ENCODE data around the gene GCH1.
"Not testable (repeated sequence)": the region's sequence is repeated elsewhere in the genome, so short reads cannot be mapped to it uniquely, and the experiment has no call there.

The GCH1 gene

DNA sequence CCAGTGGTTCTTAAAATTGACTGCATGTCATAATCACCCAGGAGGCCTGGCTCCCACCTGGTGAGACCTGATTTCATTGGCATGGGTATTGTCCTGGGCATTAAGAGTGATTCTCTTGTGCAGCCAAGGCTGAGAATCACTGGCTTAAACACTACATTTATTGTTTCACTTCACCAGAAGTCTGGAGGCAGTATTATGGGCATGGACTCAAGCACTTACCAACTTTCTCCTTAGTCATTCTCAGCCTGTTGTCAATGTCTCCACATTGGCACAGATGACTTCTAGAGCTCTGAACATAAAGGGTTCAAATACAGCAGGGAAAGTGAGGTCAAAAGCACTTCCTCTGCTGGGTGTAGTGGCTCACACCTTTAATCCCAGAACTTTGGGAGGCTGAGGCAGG is 25.6 kb upstream of the GCH1 start:
- H3K4me3 ChIP-seq (ENCODE audit: low read depth, low read length), result no peak overlapping the region
- TF ChIP-seq, protein P1, sequence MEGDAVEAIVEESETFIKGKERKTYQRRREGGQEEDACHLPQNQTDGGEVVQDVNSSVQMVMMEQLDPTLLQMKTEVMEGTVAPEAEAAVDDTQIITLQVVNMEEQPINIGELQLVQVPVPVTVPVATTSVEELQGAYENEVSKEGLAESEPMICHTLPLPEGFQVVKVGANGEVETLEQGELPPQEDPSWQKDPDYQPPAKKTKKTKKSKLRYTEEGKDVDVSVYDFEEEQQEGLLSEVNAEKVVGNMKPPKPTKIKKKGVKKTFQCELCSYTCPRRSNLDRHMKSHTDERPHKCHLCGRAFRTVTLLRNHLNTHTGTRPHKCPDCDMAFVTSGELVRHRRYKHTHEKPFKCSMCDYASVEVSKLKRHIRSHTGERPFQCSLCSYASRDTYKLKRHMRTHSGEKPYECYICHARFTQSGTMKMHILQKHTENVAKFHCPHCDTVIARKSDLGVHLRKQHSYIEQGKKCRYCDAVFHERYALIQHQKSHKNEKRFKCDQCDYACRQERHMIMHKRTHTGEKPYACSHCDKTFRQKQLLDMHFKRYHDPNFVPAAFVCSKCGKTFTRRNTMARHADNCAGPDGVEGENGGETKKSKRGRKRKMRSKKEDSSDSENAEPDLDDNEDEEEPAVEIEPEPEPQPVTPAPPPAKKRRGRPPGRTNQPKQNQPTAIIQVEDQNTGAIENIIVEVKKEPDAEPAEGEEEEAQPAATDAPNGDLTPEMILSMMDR (IDR thresholded peaks at IDR 0.05; ENCODE audit: low read depth, low read length), result no peak
- DNase-seq (ENCODE audit: low read depth, low spot score), result no peak
- in situ Hi-C loops (cut with HindIII; ENCODE audit: low sequenced_read_pairs), result no loop called here

DNA sequence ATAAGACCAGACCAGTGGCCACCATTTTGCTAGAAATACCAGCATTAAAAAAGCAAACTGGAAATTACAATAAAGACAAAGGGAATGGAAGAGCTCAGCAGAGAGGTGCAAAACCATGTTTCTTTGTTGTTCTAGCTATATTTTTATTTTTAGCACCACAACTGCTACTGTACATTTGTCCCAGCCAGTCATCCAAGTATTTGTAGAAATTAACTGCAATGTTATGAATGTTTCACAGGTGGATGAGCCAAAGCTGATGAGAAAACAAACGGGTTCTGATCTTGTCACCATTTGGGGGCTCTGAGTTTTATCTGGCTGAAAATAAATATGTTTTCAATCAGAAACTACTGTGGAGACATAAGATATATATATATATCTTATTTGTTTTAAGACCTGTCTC is 24.9 kb upstream of the GCH1 start:
- TF ChIP-seq, protein P1 (IDR thresholded peaks at IDR 0.05; ENCODE audit: low read depth, low read length), result no peak
- no peak for DNase-seq (ENCODE audit: low read depth, low spot score)

DNA sequence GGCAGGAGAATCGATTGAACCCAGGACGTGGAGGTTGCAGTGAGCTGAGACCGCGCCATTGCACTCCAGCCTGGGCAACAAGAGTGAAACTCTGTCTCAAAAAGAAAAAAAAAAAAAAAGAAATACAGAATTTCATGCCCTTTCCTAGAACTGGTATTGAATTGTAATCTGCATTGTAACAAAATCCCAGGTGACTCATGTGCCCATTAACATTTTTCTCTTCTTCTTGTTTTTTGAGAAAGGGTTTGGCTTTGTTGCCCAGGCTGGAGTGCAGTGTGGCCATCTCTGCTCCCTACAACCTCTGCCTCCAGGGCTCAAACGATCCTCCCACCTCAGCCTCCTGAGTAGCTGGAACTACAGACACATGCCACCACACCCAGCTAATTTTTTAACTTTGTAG is 23.9 kb upstream of the GCH1 start:
- in situ Hi-C loops (cut with HindIII; ENCODE audit: low sequenced_read_pairs), result not testable (repeated sequence)

More for the DNA sequence above, 24.9 kb upstream of the GCH1 start:
- in situ Hi-C loops (cut with HindIII; ENCODE audit: low sequenced_read_pairs), result no loop called here
- no peak overlapping the region for H3K4me3 ChIP-seq (ENCODE audit: low read depth, low read length)

DNA sequence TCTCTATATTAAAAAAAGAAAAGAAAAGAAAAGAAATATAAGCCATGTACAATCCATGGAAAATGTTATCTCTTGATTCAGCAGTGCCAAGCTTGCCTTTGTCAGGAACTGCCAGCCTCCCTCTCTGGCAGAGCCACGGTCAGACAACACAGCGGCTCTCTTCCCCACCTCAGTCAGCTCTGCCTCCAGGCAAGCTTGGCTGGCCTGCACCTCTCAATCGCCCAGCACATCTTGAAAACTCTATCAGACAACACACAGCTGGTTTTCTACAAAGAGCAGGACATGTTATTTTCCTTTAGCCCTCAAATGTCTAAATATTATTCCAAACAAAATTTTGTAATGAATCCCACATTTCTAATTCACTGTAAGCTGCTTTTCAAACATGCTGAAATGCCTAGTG is 20.0 kb upstream of the GCH1 start:
- in situ Hi-C loops (cut with HindIII; ENCODE audit: low sequenced_read_pairs), result no loop called here
- TF ChIP-seq, protein P1 (IDR thresholded peaks at IDR 0.05; ENCODE audit: low read depth, low read length), result no peak
- H3K4me3 ChIP-seq (ENCODE audit: low read depth, low read length), result no peak overlapping the region
- DNase-seq (ENCODE audit: low read depth, low spot score), result no peak

More for the DNA sequence above, 23.9 kb upstream of the GCH1 start:
- not testable (repeated sequence) for H3K4me3 ChIP-seq (ENCODE audit: low read depth, low read length); DNase-seq (ENCODE audit: low read depth, low spot score)

DNA sequence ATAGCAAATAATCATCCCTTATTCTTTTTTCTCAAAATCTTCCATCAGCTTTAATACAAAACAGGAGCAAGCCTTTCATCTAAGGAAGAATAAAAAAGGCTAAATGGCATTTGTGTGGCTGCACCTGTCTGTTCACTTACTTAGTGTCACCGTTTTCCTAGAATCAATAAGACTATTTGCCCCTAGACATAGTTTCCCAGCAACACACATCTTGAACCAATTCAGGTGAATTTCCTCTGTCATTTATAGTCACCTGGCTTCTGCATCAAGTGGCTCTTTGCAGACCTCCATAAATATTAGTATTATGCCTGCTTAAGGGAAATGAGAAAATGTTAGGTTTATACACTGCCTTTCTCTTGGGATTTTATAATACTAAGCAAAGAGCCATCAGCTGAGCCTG is 17.4 kb upstream of the GCH1 start:
- in situ Hi-C loops (cut with HindIII; ENCODE audit: low sequenced_read_pairs), result no loop called here
- TF ChIP-seq, protein P1 (IDR thresholded peaks at IDR 0.05; ENCODE audit: low read depth, low read length), result no peak
- DNase-seq (ENCODE audit: low read depth, low spot score), result no peak
- no peak overlapping the region for H3K4me3 ChIP-seq (ENCODE audit: low read depth, low read length)

DNA sequence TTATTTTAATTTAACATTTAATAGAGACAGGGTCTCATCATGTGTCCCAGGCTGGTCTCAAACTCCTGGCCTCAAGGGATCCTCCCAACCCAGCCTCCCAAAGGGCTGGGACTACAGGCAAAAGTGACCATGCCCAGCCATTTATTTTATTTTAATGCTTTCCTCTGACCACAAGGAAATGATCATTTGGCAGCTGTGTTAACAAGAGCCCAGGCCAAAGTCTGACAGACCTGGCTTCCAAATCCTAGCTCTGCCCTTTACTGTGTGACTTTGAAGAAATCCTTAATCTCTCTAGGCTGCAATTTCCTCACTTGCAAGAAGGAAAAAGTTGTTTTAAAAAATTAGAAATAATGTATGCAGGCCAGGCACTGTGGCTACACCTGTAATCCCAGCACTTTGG is 16.7 kb upstream of the GCH1 start:
- in situ Hi-C loops (cut with HindIII; ENCODE audit: low sequenced_read_pairs), result no loop called here
- no peak for DNase-seq (ENCODE audit: low read depth, low spot score)

DNA sequence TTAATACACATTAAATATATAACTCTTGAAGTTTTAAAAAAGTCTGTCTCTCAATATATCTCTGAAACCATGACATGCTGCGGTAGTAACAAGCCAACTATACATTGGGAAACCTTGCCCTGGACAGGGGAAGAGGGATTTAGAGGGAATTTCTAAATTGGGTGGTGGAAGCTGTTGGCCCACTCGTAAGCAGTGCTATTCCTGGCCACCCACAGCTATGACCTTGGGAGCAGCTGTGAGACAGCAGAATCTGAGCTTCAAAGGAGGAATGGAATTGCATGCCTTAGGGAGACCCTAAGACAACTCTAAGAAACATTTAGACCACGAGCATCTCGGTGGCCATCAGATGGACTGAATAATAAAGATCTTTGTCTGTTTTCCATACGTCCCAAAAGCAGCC is 15.8 kb upstream of the GCH1 start:
- TF ChIP-seq, protein P1 (IDR thresholded peaks at IDR 0.05; ENCODE audit: low read depth, low read length), result no peak
- H3K4me3 ChIP-seq (ENCODE audit: low read depth, low read length), result no peak overlapping the region
- in situ Hi-C loops (cut with HindIII; ENCODE audit: low sequenced_read_pairs), result no loop called here
- no peak for DNase-seq (ENCODE audit: low read depth, low spot score)

More for the DNA sequence above, 16.7 kb upstream of the GCH1 start:
- TF ChIP-seq, protein P1 (IDR thresholded peaks at IDR 0.05; ENCODE audit: low read depth, low read length), result no peak
- H3K4me3 ChIP-seq (ENCODE audit: low read depth, low read length), result no peak overlapping the region

Data from astrocyte of the spinal cord (primary cell).